ENCODE measurements around the gene BRSK2.

BRSK2 gene

GRCh38 chr11:1481483-1481825 lies 91.7 kb downstream of the BRSK2 start:
- no peaks in the 10 kb centered on the region for H3K9me3 Mint-ChIP-seq
- H3K36me3 Mint-ChIP-seq (ENCODE audit: low read depth), result peaks cover 5% of the 10 kb centered on the region
- no peak overlapping the region for H3K27ac Mint-ChIP-seq
- H3K4me3 Mint-ChIP-seq, result no peak overlapping the region
- H3K4me1 Mint-ChIP-seq, result peaks cover 20% of the 10 kb centered on the region
- no peak for DNase-seq
- TF ChIP-seq, protein P1, sequence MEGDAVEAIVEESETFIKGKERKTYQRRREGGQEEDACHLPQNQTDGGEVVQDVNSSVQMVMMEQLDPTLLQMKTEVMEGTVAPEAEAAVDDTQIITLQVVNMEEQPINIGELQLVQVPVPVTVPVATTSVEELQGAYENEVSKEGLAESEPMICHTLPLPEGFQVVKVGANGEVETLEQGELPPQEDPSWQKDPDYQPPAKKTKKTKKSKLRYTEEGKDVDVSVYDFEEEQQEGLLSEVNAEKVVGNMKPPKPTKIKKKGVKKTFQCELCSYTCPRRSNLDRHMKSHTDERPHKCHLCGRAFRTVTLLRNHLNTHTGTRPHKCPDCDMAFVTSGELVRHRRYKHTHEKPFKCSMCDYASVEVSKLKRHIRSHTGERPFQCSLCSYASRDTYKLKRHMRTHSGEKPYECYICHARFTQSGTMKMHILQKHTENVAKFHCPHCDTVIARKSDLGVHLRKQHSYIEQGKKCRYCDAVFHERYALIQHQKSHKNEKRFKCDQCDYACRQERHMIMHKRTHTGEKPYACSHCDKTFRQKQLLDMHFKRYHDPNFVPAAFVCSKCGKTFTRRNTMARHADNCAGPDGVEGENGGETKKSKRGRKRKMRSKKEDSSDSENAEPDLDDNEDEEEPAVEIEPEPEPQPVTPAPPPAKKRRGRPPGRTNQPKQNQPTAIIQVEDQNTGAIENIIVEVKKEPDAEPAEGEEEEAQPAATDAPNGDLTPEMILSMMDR (IDR thresholded peaks at IDR 0.05), result no peak
- H3K27me3 Mint-ChIP-seq (ENCODE audit: low read depth, poor library complexity), result peaks cover 4% of the 10 kb centered on the region

DNA sequence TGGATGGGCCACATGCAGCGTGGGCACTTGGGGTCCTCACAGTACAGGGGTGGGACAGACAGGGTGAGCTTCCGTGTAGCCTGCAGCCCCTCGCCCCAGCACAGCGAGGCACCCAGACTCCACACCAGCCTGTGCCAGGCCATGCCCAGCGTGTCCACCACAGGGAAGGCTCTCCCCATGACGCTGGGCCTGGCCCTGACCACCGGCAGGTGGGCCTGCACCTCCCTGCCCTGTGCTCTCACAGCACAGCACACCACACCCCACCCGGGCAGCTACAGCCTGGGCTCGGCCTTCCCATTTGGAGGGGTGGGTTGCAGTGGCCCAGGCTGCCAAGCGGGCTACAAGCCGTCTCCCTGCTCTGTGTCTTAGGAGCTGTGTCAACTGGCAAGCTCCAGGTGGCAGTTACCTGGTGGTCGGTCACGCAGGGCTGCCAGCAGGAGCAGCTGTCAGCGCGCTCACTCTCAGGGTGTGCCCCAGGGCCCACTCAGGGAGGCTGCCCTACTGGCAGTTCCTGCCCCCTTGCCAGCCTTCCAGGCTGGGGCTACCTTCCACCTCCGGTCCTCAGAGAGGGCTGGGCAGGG lies 92.2 kb downstream of the BRSK2 start:
- peaks cover 21% of the 10 kb centered on the region for H3K4me1 Mint-ChIP-seq
- H3K27ac Mint-ChIP-seq, result no peak overlapping the region
- H3K4me3 Mint-ChIP-seq, result no peak overlapping the region
- peaks cover 4% of the 10 kb centered on the region for H3K27me3 Mint-ChIP-seq (ENCODE audit: low read depth, poor library complexity)
- H3K36me3 Mint-ChIP-seq (ENCODE audit: low read depth), result peaks cover 4% of the 10 kb centered on the region
- no peak for DNase-seq
- TF ChIP-seq, protein P1 (IDR thresholded peaks at IDR 0.05), result no peak
- no peaks in the 10 kb centered on the region for H3K9me3 Mint-ChIP-seq

- TF ChIP-seq, protein P1 (IDR thresholded peaks at IDR 0.05), result no peak
- Mint-ChIP-seq H3K4me1 (peaks cover 27% of the 10 kb centered on the region), H3K9me3 (no peaks in the 10 kb centered on the region), H3K36me3 (ENCODE audit: low read depth) (no peaks in the 10 kb centered on the region), H3K4me3 (no peak overlapping the region), H3K27me3 (ENCODE audit: low read depth, poor library complexity) (peaks cover 4% of the 10 kb centered on the region), H3K27ac (no peak overlapping the region)
- DNase-seq, result no peak
These were observed 93.1 kb downstream of the BRSK2 start for GRCh38 chr11:1482581-1483444.

- H3K4me3 Mint-ChIP-seq, result no peak overlapping the region
- no peaks in the 10 kb centered on the region for H3K36me3 Mint-ChIP-seq (ENCODE audit: low read depth)
- H3K4me1 Mint-ChIP-seq, result peaks cover 25% of the 10 kb centered on the region
- no peaks in the 10 kb centered on the region for H3K9me3 Mint-ChIP-seq
- TF ChIP-seq, protein P1 (IDR thresholded peaks at IDR 0.05), result no peak
- DNase-seq, result no peak
- H3K27me3 Mint-ChIP-seq (ENCODE audit: low read depth, poor library complexity), result peaks cover 4% of the 10 kb centered on the region
- H3K27ac Mint-ChIP-seq, result no peak overlapping the region
These were observed 93.8 kb downstream of the BRSK2 start for GRCh38 chr11:1483445-1483961.

GRCh38 chr11:1484061-1484671 lies 94.4 kb downstream of the BRSK2 start:
- H3K27me3 Mint-ChIP-seq (ENCODE audit: low read depth, poor library complexity), result peaks cover 4% of the 10 kb centered on the region
- no peaks in the 10 kb centered on the region for H3K36me3 Mint-ChIP-seq (ENCODE audit: low read depth)
- H3K9me3 Mint-ChIP-seq, result no peaks in the 10 kb centered on the region
- TF ChIP-seq, protein P1 (IDR thresholded peaks at IDR 0.05), result no peak
- H3K4me3 Mint-ChIP-seq, result no peak overlapping the region
- peaks cover 20% of the 10 kb centered on the region for H3K4me1 Mint-ChIP-seq
- DNase-seq, result no peak
- H3K27ac Mint-ChIP-seq, result no peak overlapping the region

Data from nephron progenitor cell (in vitro differentiated cells).